HG02884 (cell line): ENCODE data around the gene PTTG1IP2.

Source experiments
- ATAC-seq: cut with Tn5 transposase; IDR thresholded peaks from one replicate; pipeline ENCODE4 v1.9.1; 2021; ENCODE audit warnings: mild to moderate bottlenecking, moderate library complexity; ENCODE audit not compliant: unreplicated experiment

Gene PTTG1IP2

DNA sequence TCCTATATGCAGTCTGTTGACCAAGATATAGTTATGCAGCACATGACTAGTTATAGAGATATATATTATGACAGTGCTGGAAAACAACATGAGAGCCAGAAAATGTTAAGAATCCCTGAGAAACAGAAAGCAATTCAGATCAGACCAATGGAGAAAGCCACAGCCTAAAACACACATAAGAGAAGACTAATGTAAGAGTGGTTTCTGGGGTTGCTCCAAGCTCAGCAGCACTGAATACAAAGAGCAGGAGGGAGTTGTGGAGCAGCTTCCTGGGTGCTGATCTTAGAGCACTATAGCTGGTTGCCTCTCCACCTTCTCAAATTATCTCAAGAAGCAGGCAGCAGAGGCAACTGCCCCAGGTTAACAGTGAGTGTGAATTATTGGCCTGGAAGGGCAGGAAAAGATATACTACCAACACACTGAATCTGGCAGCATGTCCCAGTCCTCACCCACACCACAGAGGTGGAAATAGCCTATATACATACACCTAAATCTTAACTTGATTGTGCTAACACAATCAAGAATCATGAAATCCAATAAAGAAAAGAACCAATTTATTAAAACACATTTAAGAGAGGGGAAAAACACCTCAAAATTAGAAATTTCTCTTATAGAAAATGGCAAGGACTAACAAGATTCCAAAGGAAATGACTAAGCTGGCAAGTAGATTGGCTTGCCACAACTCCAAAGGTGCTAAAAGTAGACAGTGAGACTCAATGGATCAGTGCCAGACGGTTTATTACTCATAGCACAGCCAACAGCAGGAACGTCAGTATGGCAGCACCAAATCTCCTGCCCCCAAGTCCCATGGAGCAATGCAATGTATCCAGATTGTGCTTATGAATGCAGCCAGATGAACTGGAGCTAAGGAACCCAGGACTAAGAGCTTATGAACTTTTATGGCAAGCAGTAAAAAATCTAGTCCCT is 5.1 kb downstream of the PTTG1IP2 start:
- no peak for ATAC-seq

DNA sequence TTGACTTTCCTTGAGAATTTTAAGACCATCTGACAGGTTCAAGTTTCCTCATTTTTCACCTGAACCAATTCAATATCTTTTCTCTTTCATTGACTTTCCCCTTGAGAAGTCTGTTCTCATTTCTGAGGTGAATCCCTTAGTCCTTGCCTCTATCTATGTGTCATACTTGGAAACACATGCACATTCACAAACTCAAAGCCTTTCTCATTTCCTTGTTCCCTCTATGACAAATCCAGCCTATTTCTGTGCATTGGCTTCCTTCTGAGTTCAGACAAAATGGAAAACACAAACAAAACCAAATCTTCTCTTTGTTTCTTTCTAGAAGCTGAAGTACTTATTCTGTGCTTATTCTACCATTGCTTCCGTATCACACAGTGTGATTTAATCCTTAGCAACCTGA is 13.8 kb downstream of the PTTG1IP2 start:
- ATAC-seq = no peak

DNA sequence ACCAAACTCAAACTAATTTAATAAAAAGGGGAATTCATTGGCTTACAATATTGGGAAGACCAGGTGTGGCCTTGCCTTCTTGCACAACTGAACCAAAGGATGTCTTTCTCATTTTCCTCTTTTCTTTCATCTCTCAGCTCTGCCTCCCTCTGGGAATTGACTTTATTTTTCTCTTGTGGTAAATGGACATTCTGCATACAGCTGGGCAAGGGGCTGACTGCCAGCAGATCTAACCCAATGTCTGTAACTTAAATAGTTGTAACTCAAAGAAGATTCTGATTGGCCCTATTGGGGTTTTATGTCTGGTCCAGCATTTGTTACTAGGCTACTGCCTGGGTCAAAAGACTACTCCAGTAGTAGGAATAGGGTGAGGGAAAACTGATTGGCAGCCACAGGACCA is 15.3 kb downstream of the PTTG1IP2 start:
- ATAC-seq = no peak

DNA sequence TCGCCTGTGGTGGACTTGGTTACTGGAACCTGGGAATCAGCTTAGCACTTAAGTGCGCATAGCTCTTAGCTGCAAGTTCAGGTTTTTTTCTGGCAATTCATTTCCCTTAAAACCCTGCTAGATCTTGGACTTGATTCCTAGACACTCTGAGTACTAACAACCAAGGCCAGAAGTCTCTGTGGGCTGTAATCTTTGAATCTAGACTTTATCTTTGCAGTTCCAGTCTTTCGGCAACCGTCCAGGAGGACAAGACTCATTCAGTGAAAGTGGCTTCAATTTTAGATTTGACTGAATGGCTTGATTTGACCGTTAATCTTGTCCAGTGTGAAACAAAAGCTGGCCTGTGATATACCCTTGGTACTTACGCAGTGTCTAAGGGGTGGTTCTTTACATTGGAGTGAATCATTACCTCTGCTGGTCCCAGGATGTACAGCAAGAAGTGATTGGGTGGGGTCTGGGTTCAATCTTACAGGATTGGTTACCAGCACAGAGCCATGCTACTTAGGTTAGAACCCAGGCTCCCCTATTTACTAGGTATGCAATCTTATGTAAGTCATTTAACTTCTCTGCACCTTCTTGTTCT is 16.4 kb downstream of the PTTG1IP2 start:
- no peak for ATAC-seq

DNA sequence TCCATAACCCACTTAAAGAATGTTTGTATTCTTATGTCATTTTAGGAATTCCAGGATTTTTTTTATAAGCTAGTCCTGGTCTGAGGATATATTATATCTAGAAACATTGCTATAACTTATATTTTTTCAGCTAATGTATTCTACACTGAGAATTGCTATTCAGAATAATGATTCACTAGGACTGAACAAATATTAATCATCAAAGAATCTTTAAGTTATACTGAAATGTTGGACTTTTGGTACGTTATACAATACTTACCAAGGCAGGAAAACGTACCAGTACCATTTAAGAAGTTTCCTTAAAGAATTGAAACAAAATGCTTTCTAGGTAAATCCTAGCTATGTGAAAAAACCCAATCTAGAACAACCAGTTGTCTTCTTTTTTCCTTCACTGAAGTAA is 18.4 kb downstream of the PTTG1IP2 start:
- no peak for ATAC-seq

DNA sequence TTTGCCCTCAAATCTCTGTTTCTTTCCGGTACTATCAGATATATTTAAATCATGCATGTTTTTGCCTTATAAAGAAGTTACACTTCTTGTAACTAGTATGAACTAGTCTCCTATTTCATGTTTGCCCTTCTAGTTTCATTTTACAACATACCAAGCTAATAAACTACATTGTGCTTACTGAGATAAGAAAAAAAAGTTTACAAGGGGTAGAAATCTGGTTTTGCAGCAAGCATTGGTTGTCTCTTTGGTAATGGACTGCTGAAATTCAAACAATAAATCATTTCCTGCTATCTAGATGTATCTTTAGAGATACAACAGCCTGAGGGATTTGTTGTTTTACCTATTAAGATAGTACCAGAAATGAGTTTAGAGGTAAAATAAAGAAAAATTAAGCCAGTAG is 18.8 kb downstream of the PTTG1IP2 start:
- ATAC-seq = no peak

DNA sequence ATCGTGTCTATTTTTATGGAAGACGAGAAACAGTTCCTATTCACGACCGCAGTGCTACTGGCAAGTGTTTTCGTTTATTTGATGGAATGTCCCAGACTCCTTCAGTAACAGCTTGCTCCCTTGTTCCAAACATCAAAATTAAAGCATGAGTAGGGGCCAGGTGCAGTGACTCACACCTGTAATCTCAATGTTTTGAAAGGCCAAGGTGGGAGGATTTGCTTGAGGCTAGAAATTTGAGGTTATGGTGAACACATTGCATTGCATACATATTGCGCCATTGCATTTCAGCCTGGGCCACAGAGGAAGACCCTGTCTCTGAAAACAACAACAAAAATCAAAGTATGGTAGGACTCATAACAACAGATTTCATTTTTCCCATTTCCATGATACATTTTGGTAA is 22.8 kb downstream of the PTTG1IP2 start:
- ATAC-seq = no peak

DNA sequence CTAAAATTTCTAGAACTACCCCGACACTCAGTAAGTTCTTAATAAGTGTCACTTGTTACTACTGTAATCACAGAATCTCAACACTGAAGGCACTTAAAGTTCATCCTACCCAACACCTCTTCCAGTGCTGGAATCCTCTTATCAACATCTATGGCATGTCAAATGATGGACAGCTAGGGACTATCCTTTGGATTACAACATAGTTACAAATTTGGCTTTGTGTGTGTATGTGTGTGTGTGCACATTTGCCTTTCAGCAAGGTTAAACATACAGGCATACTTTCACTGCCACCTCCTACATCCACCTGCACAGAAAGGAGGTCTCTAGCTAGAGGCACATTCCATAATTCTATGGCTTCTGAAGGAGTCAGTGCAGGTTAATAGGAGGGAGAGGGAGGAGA is 25.8 kb downstream of the PTTG1IP2 start:
- no peak for ATAC-seq

DNA sequence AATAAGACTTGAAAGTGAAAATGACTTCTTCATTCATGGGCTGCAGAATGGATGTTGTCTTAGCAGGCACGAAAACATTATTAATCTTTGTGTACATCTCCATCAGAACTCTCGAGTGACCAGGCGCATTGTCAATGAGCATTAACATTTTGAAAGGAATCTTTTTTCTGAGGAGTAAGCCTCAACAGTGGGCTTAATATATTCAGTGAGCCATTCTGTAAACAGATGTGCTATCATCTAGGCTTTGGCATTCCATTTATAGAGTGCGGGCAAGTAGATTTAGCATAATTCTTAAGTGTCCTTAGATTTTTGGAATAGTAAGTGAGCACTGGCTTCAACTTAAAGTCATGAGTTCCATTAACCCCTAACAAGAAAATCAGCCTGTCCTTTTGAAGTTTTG is 33.1 kb downstream of the PTTG1IP2 start:
- no peak for ATAC-seq

DNA sequence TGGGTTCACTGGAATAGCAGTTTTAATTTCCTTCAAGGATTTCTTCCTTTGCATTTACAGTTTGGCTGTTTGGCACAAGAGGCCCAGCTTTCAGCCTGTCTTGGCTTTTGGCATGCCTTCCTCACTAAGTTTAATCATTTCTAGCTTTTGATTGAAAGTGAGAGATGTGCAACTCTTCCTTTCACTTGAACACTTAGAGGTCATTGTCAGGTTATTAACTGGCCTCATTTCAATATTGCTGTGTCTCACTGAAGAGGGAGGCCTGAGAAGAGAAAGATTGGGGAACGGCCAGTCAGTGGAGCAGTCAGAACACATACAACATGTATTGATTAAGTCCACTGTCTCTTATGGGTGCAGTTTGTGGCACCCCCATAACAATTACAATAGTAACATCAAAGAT is 33.9 kb downstream of the PTTG1IP2 start:
- ATAC-seq = no peak

DNA sequence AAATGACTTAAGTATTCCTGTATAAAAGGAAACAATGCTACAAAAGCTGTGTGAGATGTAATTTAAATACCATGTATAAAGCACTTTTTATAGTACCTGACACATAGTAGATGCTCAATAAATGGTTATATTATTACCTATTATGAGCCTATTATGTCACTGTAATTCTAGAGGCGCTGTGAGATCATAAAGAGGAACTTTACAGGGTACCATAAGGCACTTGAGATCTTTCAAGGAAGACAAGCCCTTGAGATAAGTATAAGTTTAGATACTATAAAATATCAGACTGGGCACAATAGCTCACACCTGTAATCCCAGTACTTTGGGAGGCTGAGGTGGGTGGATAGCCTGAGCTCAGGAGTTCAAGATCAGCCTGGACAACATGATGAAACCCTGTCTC is 38.3 kb downstream of the PTTG1IP2 start:
- no peak for ATAC-seq

DNA sequence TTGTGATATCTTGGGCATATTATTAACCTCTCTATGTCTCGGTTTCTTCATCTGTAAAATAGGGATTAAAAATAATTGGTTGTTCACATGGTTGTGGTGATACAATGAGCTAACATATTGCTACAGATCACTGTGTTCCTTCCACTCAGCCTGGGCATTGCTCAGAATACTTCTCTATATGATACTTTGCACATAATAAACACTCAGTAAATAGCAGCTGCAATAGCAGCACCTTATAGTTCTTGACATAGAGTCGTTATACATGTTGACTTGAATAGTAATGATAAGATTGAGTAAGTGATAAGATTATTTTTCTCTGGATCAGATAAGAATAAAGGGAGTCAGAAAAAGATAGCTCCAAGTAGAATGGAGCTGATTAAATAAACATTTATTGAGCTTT is 42.3 kb downstream of the PTTG1IP2 start:
- ATAC-seq = no peak

DNA sequence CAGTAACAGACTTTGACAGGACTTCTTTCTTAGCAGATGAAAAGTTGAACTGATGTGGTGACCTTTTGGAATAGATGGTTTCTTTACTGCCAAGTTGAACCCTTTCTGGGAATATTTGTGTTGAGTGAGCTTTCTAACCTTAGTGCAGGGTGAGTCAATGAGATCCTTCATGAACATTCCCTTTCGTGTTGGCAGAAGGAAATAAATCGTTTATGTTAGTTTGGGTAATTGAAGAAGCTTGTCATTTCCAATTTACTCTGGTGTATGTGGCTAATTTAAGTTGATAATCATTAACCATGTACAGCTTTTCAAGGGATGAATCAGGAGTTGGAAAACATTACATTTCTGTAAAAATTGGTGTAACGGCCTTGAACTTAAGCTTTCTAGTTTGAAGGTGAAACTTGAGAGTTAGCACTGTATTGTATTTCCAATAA is 43.4 kb downstream of the PTTG1IP2 start:
- ATAC-seq = no peak

DNA sequence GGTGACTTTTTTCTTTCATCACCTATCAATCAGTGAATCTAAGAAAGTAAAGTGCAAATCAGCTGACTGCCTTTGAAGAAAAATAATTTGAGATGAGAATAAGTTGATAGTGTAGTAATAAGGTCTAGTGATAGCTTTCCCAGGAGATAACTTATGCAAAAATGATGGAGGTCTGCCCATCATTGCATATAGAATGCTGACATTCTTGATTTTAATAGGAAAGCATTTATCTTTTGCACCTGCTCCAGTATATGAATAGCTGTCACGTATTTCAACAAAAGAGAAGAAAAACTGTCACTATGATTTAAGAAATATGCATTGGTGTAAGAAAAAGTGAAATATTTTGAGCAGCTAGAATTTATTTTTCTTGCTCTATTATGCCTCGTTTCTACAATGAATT is 46.8 kb downstream of the PTTG1IP2 start:
- ATAC-seq = no peak

DNA sequence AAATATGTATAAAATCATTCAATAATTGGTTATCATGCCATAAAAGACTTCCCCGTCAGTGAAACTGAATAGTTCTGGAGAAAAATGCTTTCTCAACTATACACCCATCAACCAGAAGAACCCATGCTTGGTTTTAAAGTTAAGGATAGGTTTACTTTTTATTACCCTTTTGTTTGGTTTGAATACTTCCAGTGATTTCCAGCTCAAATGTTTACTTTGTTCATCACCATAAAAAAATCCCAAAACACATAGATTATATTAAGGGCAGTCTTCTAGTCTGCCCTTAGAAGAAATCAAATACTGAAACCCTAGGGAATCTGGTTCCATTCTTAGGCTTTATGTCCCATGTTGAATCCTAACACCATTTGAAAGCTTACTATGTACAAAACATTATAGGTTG is 49.2 kb downstream of the PTTG1IP2 start:
- no peak for ATAC-seq

DNA sequence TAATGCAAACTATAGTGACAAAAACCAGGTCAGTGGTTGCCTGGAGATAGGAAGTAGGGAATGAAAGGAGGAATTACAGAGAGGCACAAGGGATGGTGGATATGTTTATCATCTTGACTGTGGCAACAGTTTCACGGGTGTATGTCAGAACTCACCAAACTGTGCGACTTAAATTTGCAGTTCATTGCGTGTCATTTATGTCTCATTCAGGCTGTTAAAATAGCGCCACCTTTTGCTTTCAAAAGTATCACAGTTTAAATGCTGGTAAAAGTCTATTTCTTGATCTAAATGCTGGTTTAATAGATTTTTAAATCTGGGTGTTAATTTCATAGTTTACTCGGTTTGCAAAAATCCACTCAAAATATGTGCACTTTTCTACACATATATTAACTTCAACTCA is 51.0 kb downstream of the PTTG1IP2 start:
- ATAC-seq = no peak

DNA sequence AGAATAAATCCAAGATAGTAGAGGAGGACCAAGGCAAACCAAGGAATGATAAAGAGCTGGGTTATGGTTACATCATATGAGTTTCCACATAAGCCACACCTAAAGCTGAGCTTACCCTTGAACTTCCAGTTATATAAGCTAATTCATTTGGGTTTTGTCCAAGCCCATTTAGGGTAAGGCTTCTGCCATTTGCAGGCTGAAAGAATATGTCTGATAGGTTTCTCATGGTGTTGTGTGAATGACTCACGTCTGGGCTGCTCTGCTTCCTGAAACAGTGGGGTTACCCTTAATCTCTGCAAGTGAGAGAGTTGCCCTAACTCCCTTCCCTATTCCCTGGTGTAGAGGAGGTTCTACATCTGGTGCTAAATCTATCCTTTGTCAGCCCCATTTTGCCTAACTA is 60.8 kb downstream of the PTTG1IP2 start:
- no peak for ATAC-seq

DNA sequence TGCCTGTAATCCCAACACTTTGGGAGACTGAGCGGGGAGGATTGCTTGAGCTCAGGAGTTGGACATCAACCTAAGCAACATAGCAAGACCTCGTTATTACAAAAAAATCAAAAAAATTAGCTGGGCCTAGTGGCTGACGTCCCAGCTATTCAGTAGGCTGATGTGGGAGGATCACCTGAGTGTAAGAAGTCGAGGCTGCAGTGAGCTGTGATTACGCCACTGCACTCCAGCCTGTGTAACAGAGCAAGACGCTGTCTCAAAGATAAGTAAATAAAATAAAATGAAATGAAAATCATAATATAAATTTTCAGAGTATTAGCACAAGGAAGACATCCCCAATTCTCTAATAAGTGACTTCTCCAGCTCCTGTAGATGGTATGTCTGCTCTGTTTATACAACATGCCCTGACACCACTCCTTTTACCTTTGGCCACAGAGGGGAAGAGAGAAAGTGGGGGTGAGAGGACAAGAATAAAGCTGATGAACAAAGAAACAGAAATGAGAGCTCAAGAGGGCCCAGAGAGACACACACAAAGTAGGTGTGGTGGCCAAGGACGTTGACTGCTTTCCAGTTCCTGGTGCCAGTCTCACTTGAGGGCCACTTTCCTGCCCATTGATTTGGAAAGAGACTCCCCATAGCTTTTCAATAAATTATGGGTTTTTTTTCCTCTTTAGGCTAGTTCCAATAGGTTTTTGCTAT is 62.9 kb downstream of the PTTG1IP2 start:
- ATAC-seq = peak; percentile 53

DNA sequence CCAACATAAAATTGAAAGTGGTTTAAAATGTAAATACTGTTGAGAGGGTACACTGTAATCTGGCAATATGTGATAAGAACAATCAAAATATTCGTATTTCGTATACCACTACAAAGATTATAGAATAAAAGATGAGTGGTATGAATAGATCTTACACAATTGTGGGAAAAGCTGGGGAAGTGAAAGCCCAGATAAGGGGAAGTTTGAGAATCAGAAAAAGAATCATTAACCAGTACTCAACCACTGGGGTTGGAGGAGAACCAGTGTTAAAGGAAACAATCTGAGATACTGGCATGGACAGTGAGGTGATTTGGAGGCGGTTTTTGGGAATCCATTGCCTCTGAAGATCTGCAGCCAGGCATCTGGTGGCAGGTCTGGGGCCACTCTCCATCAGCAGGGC is 67.0 kb downstream of the PTTG1IP2 start:
- peak; percentile 55 for ATAC-seq

DNA sequence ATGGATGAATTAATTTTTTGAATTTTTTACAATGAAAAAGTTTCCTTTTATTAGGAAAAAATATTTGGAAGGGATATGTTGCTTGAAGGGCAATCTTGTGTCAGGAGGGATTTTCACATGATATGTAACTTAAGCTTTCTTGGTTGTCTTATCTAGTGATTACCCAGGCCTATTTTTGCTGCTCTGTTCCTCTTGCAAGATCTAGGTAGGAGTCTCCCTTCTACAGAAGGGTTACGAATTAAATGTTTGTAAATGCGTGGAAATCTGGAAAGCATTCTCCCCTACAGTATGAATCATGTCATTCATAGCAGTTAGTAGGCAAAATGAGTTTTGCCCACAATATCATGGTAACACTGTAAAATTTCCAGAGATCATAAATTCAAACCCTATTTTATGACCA is 69.0 kb downstream of the PTTG1IP2 start:
- no peak for ATAC-seq

DNA sequence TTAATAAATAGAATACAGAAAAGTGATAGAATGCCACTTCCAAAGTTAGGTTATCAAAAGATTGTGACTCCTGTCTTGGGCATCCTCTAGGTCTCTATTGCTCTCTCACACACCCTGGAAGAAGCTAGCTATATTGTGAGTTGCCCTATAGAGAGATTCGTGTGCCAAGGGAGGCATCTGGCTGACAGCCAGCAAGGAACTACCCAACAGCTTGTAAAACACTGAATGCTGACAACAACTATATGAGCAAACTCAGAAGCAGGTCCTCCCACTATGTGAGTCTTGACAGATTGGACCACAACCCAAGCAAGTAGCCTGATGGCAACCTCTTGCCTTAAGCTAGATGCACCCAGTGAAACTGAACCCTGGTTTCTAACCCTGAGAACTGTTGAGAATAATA is 71.0 kb downstream of the PTTG1IP2 start:
- ATAC-seq = no peak

DNA sequence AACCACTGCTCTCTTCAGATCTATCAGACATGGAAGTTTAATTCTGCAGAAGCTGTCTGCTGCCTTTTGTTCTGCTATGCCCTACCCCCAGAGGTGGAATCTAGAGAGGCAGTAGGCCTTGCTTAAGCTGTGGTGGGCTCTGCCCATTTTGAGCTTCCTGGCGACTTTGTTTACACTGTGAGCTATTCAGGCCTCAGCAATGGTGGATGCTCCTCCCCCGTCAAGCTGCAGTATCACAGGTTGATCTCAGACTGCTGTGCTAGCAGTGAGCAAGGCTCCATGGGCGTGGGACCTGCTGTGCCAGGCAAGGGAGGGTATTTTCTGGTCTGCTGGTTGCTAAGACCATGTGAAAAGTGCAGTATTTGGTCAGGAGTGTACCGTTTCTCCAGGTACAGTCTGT is 81.6 kb downstream of the PTTG1IP2 start:
- ATAC-seq = no peak
